Lower leg skin (tissue), 3 donors: ENCODE measurements around the gene GNAT3.

Experiments used
- CTCF ChIP-seq, 3 donors: fragments of 450-650 bp; IDR thresholded peaks; one replicate each; pipeline ENCODE4 v1.5.1; 2016; ENCODE audit warnings: antibody characterized with exemption in 3 of 3, mild to moderate bottlenecking in 3 of 3, moderate library complexity in 2 of 3
- POLR2A ChIP-seq, 2 donors: fragments of 450-650 bp; IDR thresholded peaks; one replicate each; pipeline ENCODE4 v1.6.1; 2016 to 2017; ENCODE audit warnings: antibody characterized with exemption in 2 of 2, mild to moderate bottlenecking in 1 of 2, moderate library complexity in 1 of 2

DNA sequence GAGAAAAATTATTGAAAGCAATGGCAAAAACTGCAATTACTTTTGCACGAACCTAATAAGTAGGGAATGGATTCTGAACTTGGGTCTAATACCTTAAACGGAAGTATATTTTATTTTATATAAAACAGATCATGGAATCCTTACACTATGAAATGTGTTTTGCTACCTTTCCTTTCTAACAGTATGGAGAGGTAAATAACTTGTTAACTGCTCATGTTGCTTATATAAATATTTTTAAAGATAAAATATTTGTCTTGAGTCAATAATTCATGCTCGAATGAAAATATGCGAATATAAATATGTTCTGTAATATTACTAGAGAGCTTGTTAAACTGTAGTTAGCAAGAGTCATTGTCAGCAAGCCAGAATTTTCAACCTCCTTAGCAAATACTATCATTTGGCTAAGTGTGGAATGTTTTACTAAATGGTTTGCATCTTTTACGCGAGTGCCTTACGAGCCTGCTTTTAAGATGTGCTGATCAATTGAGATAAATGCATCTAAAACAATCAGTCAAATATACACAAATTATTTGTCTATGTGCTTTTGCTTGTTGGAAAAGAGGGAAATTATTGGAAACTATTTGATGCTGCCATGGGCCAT is 5.9 kb downstream of the GNAT3 start:
- no peak for TF ChIP-seq CTCF (IDR thresholded peaks at IDR 0.05)
- TF ChIP-seq POLR2A (IDR thresholded peaks at IDR 0.05): no peak
